GM19099 (cell line): ENCODE measurements around the gene CTIF.

Experiments
- POLR2A ChIP-seq: IDR thresholded peaks from 3 replicates; pipeline ENCODE4 v1.6.1; 2011; ENCODE audit warnings: low read depth; ENCODE audit not compliant: insufficient read length; ENCODE audit errors: extremely low read depth

Gene CTIF

DNA sequence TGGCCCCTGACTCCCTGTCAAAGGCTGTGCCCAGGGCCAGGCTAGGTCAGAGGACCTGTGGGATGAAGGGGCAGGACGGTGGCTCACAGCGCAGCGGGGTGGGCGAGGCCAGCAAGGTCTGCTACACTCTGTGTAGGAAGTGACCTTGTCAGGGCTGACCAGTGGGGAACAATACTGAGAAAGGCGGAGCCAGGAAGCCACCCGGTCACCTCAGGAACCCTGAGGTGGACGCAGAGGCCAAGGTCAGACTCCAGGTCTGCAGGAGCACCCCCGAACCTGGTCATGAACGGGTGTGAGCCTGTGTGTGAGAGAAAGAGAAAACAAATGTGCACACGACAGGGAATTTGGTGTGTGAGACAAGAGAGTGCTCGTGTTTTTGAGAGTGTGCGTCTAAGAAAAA is 339.6 kb downstream of the CTIF start:
- no peak for TF ChIP-seq POLR2A

DNA sequence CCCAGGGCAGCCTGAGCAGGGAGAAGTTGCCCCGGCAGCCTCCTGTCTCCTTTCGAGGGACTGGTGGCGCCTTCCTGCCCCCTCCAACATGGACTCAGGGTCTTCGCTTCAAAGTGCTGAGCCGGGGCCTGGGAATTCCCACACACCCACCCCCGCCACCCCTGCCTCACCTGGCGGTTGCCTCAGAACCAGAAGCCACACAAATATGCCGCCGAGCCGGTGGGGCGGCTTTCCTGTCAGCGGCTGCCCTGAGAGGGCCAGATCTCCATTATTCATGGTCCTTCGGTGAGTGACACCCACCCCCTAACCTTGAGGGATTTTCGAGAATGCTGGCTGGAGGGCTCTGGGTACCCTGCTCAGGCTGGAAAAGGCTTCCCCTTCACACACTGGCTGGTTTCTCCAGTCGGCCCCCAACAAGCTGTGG is 340.2 kb downstream of the CTIF start:
- no peak for TF ChIP-seq POLR2A

GRCh38 chr18:48880931-48881330 is 342.1 kb downstream of the CTIF start:
- TF ChIP-seq POLR2A: no peak

DNA sequence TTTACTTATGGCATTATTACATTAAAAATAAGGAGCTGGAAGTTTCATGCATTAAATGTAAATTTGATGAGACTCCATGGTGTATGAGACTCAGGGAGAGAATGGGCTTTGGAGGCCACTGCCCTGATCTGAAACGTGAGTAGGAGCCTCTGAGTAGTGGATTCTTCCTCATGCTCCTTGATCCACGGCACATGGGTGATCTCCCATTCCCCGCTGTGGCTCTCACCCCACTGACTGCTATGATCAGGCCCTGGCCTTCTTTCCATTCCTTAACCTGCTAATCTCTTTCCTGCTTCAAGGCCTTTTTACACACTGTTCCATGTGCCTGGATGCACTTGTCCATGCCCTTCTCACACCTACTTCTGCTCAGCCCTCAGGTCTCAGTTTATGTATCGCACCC is 343.5 kb downstream of the CTIF start:
- no peak for TF ChIP-seq POLR2A

GRCh38 chr18:48884306-48884705 is 345.5 kb downstream of the CTIF start:
- TF ChIP-seq POLR2A: no peak

GRCh38 chr18:48884771-48885170 is 345.9 kb downstream of the CTIF start:
- TF ChIP-seq POLR2A: no peak

DNA sequence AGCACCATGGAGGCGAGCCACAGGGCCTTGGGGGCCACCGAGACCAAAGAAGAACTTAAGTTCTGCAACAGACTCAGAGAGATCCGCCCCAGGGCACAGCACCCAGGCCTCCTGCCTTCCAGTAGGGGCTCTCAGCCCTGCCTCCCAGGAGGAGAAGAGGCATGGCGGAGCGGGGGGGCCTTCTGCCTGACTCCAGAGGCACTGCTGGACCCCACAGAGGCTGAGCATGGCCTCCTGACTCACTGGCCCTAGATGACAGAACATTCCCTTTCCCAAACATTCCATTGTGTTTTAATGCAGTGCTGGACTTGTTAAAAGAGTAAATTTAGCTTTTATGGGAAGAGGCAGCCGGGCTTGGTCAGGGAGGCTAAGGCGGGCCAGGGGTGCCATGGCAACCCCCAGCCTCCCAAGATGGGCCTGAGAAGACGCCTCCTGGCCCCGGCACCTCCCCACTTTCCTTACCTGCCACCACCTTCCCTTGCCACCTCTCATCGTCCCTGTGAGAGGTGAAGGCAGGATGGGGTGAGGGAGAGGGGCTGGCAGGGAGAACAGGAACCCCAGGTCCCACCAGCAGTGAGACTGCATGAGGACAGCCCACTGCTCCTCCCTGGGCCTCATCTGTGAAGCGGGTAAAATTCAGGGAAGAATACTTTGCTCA is 346.6 kb downstream of the CTIF start:
- TF ChIP-seq POLR2A: no peak

- TF ChIP-seq POLR2A: no peak
Measured at GRCh38 chr18:48885924-48886400, 347.1 kb downstream of the CTIF start.

DNA sequence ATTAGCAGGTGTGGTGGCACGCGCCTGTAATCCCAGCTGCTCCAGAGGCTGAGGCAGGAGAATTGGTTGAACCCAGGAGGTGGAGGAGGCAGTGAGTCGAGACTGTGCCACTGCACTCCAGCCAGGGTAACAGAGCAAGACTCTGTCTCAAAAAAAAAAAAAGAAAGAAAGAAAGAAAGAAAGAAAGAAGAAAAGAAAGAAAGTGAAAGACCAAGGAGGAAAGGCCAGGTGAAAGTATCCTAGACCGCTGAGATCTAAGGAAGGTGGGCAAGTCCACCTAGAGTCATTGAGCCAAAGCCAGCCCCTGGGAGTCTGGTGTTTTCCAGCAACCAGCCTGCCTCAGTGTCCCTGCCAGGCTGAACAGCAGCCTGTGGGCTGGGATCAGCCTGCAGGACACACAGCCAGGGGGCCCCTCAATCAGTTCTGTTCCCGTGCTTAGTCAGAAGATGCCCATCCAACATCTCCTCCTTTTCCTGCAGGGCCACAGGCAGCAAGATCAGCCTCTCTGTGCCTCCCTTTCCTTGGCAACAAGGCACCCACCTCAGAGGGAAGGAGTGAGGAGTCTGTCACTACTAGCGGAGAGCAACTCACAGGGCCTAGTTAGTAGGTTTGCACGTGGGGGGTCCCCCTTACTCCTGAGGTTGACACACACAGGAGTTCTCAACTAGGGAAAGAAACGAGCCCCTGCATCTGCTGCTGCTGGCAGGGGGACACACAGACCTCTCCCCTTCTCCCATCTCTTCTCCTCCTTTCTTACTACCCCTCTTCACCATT is 347.9 kb downstream of the CTIF start:
- no peak for TF ChIP-seq POLR2A

DNA sequence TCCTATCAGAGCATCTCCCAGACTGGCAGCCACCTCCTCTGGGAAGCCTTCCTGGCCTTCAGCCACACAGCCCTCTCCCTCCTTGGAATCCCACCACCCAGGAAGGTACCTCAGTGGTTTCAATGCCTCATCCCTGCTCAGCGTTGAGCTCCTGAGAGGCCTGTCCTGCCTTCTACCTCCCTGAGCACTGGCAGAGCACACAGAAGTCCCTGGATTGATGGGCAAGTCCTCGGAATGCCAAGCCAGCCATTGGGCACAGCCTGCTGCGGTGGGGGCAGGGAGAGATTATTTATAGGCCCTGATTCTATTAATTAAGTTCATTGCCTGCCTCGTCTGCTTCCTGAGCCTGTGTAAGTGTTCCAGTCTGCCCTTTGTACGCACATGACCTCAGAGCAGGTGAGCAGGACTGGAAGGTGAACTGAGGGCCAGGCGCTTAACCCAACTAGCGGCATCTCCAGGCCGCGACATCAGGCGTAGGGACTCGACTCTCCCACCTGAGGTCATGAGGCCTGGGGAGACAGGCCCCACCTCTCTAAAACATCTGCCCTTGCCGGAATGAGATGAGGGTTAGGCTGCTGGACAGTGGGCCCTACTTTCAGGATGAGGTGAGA is 348.6 kb downstream of the CTIF start:
- no peak for TF ChIP-seq POLR2A

DNA sequence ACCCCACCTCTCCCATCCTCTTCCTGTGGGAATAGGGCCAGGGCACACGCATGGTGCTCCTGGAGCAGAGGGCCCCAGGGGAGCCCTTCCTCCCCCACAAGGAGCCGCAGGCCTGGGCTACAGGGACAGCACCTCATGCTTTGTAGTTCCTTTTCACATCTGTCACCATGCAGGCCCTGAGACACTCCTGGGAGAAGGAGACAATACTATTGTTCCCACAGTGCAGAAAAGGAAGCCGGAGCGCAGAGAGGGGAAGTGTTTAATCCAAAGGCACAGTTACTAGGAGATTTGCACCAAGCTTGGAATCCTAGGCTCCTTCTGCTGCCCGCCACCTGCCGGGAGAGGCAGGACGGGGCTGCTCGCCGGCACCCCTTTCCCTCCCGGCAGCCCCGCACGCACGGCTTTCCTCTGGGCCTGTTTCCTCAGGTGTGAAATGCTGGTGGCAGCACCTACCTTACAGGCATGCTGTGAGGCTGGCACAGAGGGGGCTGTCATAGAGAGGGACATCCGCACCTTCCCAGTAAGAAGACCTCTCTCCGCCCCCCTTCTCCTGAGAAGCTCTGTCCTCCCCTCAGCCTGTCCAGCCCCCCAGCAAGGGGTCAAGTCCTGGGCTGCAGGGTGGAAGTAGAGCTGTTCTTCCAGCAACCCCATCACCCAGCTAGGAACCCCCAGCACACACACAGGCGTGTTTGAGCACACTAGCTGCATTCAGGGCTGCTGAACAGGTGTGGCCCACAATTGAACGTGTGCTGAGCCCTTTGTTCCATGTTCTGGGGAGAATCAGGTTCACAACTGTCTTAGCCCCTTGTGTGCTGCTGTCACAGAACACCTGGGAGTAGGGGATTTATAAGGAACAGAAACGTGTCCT is 349.3 kb downstream of the CTIF start:
- TF ChIP-seq POLR2A: no peak

DNA sequence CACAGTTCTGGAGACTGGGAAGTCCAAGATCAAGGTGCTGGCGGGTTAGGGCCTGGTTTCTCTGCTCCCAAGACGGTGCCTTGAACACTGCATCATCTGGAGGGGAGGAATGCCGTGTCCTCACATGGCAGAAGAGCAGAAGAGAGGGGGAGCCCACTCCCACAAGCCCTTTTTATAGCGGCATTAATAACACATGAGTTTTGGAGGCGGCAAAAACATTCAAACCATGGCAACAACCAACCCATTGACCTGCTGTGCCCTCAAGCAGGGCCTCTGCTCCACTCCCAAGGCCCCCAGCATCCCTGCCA is 349.9 kb downstream of the CTIF start:
- no peak for TF ChIP-seq POLR2A

DNA sequence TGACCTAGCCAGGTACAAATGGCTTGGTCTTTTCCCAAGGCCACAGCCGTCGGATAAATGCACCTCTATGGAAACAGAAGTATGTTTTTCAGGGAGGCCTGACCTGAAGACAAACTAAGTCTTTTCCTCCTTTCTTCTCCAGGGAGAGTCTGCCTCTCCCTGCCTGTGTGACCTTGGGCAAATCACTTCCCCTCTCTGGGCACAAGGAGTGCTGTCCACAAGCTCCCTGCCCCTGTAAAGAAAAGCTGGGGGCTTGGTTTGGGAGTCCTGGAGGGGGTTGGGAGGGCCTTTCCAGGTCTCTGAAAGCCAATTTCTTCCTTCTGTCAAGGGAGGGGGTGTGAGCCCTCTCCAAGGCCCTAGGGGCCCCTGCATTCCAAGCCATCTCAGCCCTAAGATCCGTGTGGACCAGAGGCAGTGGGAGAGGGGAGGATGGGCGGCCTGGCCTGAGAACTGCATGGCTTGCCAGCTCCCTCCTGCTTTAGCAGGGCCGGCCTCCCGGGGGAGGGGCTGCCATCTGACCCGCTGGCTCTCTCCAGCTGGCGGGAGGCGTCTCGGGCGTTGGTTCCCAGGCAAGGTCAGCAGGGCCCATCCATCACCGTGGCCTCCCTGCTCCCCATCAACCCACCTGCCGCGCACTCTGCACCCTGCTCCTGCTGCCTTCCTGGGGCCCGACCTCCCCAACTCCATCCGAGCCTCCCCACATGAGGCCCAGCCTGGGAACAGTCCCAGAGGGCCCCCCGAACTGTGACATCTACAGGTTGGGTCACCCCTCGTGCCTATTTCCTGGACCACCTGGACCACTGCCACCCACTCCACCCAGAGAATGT is 350.5 kb downstream of the CTIF start:
- TF ChIP-seq POLR2A: no peak
